ENCODE measurements around the gene TMPRSS15. TPM values are rescaled to one million over a fixed set of nuclear protein-coding genes. Genes with fewer than 3 reads are reported as not detected.
A peak's percentile ranks its signal among the peaks of the same experiment; 100 is the strongest.

The TMPRSS15 gene
- total and polyA plus RNA-seq, 4 donors, result not detected

DNA sequence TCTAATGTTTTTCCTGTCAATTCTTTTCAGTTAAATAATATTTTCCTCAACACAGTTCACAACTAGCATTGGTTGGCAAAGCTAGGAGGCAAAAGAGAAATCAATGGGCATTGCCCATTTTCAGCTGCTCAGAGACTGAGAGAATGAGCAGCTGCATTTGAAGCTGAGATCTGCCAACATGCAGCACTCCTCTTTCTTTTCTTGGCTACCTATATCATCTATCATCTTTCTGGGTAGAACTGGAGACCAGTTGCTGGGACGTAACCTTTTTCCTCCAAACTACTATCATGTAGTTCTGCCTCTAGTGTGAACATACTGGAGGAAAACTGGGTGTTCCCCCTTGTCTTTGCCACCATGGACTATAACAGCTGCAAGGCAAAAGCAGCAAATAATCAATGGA is 136.1 kb downstream of the TMPRSS15 start (continued):
- TF ChIP-seq REST (IDR thresholded peaks at IDR 0.05) (no peak), EGR1 (IDR thresholded peaks at IDR 0.05; ENCODE audit: low read depth in 2 of 2) (no peak), ATF3 (IDR thresholded peaks at IDR 0.05) (no peak)

DNA sequence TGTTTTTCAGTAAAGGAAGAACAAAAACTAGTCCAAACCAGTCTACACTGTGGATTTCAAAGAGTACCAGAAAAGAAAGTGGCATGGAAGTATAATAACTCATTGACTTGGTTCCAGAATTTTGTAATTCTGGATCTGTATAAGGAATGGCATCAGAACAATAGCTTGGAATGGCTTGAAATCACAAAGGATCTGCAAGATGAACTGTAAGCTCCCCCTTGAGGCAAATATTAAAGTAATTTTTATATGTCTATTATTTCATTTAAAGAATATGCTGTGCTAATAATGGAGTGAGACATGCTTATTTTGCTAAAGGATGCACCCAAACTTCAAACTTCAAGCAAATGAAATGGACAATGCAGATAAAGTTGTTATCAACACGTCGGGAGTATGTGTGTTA is 137.6 kb downstream of the TMPRSS15 start:
- Histone ChIP-seq H3K4me3 (ENCODE audit: low read depth in 1 of 3, low read length in 3 of 3) (no peak overlapping the region), H3K27ac (ENCODE audit: low read depth in 1 of 2, low read length in 2 of 2) (no peak overlapping the region), H3K9ac (ENCODE audit: low read depth in 1 of 2, low read length in 2 of 2) (no peak overlapping the region), H3K4me1 (ENCODE audit: control insufficient read depth in 4 of 4, insufficient read depth in 4 of 4, low read length in 3 of 4) (no peaks in the 10 kb centered on the region), H3K9me3 (ENCODE audit: control insufficient read depth in 4 of 4, low read length in 3 of 4) (no peaks in the 10 kb centered on the region), H3K27me3 (ENCODE audit: control insufficient read depth in 4 of 4, insufficient read depth in 4 of 4, low read length in 3 of 4) (peaks cover 0 to 3% (median 0%) of the 10 kb centered on the region in 4 donors), H3K36me3 (ENCODE audit: control insufficient read depth in 4 of 4, insufficient read depth in 3 of 4, low read depth in 1 of 4, low read length in 3 of 4) (no peaks in the 10 kb centered on the region)
- TF ChIP-seq RAD21 (IDR thresholded peaks at IDR 0.05) (peak in 1 of 2 donors; percentile 33), SP1 (IDR thresholded peaks at IDR 0.05) (no peak)
- no peak for DNase-seq (ENCODE audit: low spot score)
- 77% methylated on average over 2 of the region's 2 CpGs for WGBS

- Histone ChIP-seq H3K27ac (ENCODE audit: low read depth in 1 of 2, low read length in 2 of 2) (no peak overlapping the region), H3K4me1 (ENCODE audit: control insufficient read depth in 4 of 4, insufficient read depth in 4 of 4, low read length in 3 of 4) (no peaks in the 10 kb centered on the region), H3K9me3 (ENCODE audit: control insufficient read depth in 4 of 4, low read length in 3 of 4) (no peaks in the 10 kb centered on the region), H3K9ac (ENCODE audit: low read depth in 1 of 2, low read length in 2 of 2) (no peak overlapping the region), H3K36me3 (ENCODE audit: control insufficient read depth in 4 of 4, insufficient read depth in 3 of 4, low read depth in 1 of 4, low read length in 3 of 4) (no peaks in the 10 kb centered on the region), H3K27me3 (ENCODE audit: control insufficient read depth in 4 of 4, insufficient read depth in 4 of 4, low read length in 3 of 4) (no peaks in the 10 kb centered on the region), H3K4me3 (ENCODE audit: low read depth in 1 of 3, low read length in 3 of 3) (no peak overlapping the region)
- no peak for TF ChIP-seq ZBTB33 (IDR thresholded peaks at IDR 0.05)
- no peak for TF ChIP-seq FOXA1 (IDR thresholded peaks at IDR 0.05)
- no peak for TF ChIP-seq HNF4G (IDR thresholded peaks at IDR 0.05)
- TF ChIP-seq, protein P1, sequence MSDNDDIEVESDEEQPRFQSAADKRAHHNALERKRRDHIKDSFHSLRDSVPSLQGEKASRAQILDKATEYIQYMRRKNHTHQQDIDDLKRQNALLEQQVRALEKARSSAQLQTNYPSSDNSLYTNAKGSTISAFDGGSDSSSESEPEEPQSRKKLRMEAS (IDR thresholded peaks at IDR 0.05), result no peak
- TF ChIP-seq YY1 (IDR thresholded peaks at IDR 0.05), result no peak
- TF ChIP-seq FOXA2 (IDR thresholded peaks at IDR 0.05), result no peak
- TF ChIP-seq EGR1 (IDR thresholded peaks at IDR 0.05; ENCODE audit: low read depth in 2 of 2), result no peak
- no peak for TF ChIP-seq RAD21 (IDR thresholded peaks at IDR 0.05)
- TF ChIP-seq RXRA (IDR thresholded peaks at IDR 0.05), result no peak
- TF ChIP-seq NR2F2 (IDR thresholded peaks at IDR 0.05), result no peak
- no peak for DNase-seq (ENCODE audit: low spot score)
- WGBS, result 68% methylated on average over 2 of the region's 2 CpGs
Measured at GRCh38 chr21:18253799-18254198, 149.8 kb downstream of the TMPRSS15 start.
